ENCODE data around the gene NEDD4L.

DNA sequence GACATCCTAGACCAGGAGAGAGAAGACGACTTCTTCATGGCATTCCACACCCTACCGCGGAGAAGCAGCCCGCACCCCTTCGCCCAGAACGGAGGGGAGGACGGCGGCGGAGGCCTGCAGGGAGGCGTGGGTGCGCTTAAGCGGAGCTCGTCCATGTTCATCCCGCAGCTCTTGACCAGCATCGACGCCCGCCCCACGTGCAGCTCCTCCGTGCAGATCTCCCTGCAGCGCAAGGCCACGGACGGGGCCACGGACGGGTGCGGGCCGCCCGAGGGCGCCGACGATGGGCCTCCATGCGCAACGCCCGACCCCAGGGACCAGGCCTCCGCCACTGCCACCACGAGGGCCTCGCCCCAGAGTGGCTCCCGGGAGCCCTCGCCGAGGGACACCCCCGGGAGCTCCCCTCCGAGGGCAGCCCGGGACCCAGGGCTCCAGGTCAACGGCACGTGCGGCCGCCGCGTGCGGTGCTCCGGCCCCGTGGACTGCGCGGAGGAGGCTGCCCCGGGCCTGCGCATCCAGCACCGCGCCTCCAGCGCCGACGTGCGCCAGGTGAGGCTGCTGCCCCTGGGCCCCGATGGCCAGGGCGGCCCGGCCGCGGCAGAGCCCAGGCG is 211.8 kb downstream of the NEDD4L start:
- TF ChIP-seq, protein P1, sequence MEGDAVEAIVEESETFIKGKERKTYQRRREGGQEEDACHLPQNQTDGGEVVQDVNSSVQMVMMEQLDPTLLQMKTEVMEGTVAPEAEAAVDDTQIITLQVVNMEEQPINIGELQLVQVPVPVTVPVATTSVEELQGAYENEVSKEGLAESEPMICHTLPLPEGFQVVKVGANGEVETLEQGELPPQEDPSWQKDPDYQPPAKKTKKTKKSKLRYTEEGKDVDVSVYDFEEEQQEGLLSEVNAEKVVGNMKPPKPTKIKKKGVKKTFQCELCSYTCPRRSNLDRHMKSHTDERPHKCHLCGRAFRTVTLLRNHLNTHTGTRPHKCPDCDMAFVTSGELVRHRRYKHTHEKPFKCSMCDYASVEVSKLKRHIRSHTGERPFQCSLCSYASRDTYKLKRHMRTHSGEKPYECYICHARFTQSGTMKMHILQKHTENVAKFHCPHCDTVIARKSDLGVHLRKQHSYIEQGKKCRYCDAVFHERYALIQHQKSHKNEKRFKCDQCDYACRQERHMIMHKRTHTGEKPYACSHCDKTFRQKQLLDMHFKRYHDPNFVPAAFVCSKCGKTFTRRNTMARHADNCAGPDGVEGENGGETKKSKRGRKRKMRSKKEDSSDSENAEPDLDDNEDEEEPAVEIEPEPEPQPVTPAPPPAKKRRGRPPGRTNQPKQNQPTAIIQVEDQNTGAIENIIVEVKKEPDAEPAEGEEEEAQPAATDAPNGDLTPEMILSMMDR (conservative IDR thresholded peaks at IDR 0.05 in 1 of 2, IDR thresholded peaks at IDR 0.05 in 1 of 2; ENCODE audit: extremely low read depth in 1 of 2, insufficient read depth in 1 of 2, low read depth in 1 of 2, low read length in 2 of 2) = no peak
- TF ChIP-seq EZH2 (IDR thresholded peaks at IDR 0.05; ENCODE audit: borderline replicate concordance, low read length) = no peak
